Activated CD4-positive, alpha-beta T cell treated with anti-CD3 and anti-CD28 coated beads, Interleukin-2, amount 50 U/mL, for 16 hours (primary cell): ENCODE measurements around the gene ENTREP1.

Experiments used
- DNase-seq: peaks from one replicate; pipeline ENCODE4 v3.0.0-alpha.2; 2020

ENTREP1 gene

DNA sequence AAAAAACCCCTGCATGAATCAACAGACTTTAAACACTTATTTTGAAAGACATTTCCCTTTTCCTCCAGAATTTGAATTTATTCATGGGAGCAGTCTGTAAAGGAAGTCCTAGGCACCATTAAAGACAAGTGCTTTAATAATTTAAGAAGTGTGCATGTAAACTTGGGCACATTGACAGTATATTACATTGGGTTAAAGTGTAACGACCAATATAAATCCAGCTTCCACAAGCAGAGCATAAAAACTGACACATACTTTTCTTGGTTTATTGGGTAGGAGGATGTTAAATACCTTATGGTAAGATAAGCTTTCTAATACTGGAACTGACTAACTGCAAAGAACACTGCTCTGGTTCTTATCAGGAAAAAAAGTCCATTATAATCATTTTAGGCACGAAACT is 1.2 kb upstream of the ENTREP1 start:
- no peak for DNase-seq

DNA sequence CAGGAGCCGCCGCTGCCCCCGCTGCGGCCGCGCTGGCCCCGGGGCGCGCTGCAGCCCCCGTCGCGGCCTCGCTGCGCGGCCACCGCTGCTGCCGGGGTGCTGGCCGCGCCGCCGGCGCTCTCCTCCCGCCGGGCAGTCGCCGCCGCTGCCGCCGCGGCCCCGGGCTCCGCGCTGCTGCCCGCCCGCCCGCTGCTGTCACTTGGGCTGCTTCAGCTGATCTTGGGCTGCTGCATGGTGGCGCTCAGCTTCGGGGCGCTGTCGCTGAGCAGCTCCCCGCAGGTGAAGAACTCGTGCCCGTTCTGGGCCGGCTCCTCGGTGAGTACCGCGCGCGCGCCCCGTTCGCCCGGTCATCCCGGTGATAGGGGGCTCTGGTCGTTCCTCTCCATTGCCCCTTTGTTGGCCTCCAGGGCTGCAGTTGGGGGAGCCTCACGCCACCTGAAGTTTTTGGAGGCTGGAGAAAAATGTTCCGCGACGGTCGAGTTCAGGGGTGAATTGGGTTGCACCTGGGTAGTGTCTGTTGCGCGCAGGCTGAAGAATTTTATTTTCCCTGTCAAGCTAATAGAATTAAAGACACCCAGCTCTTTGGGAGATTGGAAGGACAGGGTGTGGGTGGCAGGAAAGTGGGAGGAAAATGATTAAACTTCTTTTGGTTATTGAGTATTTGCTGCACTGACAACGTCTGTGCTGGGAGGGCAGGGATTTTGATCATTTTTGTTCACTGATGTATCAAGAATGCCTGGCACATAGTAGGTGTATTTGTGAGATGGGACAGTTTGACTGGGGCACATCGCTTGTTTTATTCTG is 596 bp downstream of the ENTREP1 start:
- DNase-seq = no peak

DNA sequence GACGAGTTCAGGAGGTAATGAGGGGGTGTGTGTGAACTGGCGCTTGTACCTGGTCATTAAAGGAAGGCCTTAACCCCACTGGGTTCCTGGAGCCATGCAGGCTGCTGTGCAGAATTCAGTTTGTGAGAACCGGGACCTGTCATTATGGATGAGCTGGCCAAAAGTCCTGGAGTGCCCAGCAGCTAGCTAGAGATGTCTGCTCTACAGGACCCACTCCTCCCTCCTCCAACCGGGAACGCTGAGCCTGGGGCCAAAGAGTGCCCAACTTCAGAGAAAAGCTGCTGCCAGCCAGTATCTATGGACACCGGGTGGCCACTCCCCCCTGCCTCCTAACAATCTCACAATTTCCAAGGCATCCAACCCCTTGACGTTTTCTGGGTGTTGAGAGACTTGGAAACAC is 1.2 kb downstream of the ENTREP1 start:
- no peak for DNase-seq

DNA sequence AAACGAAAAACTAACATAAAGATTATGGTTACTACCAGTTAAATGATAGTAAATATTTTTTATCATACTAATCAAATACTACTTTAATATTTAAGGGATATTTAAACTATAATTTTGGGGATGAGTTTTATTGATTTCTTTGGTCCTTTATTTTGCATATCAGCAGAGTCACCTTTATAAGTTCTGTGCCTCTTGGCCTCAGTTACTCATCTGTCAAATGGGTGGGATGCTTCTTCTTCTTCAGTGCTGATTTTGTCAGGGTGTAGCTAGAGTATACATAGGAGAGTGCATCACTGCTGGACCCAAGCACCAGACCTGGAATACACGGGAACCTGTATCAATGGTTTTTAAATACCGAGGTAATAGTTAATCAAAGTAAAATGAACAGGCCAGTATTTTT is 5.6 kb downstream of the ENTREP1 start:
- no peak for DNase-seq

DNA sequence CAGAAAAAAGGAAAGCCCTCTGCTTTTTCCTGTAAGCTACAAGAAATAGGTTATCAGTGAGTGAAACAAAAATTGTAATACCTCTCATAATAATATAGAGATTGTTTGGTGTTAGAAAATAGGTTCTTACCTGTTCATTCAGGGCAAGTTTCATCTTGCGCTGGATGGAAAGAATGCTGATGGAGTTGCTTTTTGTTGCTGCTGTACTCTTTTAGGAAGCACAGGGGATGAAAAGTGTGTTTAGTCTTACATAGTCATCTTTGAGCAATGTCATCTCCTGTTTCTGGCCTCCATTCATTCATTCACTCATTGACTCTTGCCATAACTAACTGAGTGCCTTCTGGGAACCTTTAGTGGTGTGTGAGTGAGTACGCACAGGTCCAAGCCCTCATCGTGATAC is 6.4 kb downstream of the ENTREP1 start:
- no peak for DNase-seq

DNA sequence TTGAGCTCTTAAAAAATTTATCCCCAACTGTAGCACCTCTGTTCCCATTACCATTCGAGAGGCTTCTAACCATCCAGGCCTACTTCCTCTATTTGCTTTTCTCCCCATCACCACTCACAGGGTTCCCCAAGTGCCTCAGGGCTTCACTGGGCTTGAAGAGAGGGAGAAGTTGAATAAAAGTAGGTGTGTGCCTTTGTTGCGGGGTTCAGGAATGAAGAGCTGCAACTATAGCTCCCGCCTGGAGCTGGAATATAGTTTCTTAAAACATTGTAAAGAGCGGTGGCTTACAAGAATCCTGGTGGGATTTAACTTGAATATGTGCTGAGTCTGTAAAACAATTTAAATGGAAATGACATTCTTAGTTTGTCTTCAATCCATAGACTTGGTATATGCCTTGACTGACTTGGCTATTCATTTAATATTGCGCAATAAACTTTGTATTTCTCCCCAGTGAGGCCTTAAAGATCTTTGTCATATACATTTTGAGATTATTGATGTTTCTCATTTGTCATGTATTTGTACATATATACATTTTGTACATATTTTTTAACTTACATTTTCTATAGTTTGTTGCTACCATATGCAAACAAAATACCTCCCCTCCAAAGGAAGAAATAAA is 7.2 kb downstream of the ENTREP1 start:
- no peak for DNase-seq

DNA sequence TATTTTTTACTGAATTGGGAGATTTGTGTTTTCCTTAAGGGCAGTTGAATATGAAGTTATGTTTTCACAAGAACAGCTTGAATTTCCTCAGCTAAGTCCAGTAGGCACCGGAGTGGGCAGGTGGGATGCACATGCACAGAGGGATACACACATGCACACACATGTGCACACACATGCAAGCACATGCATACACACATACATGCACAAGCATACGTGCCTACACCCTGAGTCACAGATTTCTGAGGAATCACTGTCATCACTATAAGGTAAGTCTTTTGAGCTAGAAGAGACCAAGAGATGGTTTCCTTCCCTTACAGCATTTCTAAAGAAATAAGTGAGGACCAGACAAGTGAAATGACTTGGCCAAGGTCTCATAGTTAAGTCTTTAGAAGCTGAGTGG is 8.7 kb downstream of the ENTREP1 start:
- DNase-seq = no peak

DNA sequence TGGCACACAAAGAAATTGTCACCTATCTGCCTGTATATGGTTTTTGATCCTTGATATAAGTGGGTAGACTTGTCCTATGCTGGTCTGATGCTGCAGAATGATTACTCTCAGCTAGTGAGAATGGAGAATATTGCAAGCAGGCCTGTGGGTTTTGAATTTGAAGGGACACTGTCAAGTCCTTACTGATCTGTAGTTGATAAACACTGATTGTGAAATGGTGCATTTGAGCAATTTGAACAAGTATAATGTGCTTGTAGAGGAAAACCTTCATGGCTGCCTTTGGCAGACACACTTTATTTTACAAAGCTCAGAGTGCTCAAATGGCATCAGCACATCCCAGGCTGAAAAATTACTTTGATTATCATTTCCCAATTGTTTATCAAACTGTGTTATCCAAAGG is 9.3 kb downstream of the ENTREP1 start:
- DNase-seq = no peak

DNA sequence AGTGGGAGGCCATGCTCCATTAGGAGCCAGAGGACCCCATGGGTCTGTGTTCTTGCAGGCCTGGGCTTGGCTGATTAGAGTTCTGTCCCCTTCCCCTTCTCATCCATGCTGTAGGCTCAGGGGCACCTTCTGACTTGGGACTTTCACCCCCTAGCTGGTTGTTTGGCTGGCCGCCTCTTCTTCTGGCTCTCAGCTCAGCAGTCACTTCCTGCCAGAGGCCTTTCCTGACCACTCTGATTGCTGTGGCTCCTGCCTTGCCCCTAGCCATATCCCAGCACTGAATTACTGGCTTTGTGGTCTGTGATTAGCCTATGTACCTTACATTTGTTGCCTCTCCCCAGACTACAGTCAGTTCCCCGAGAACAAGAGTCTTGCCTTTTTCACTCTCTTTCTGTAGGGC is 14.6 kb downstream of the ENTREP1 start:
- DNase-seq = no peak

DNA sequence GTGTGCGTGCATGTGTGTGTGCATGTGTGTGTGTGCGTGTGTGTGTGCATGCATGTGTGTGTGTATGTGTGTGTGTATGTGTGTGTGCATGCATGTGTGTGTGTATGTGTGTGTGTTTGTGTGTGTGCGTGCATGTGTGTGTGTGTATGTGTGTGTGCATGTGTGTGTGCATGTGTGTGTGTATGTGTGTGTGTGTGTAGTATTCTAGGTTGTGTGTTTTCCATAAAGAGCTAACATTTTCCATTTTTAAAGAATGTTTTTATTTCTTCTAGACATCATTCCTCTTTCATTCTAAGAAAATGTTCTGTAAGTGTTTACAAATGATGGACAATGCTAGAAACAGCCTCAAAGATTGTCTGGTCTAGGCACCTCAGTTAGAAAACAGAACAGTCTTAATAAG is 15.6 kb downstream of the ENTREP1 start:
- no peak for DNase-seq

DNA sequence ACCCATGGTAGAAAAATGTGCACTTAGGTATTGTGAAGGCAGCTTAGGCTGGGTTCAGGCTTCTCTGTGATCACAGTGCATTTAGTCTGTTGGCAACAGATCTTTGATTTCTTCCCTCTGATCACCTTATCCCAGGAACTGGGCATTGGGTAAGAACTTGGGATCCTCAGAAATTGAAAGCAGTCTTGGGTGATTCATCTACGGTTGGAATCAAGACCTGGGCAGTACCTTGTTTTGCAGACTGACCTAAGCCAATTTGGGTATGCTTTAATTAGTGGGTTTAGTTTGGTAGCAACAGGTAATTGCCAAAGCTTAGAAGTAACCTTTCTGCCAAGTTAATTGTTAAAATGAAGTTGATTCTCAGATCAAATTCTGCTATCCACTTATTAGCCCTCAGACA is 17.8 kb downstream of the ENTREP1 start:
- DNase-seq = no peak

DNA sequence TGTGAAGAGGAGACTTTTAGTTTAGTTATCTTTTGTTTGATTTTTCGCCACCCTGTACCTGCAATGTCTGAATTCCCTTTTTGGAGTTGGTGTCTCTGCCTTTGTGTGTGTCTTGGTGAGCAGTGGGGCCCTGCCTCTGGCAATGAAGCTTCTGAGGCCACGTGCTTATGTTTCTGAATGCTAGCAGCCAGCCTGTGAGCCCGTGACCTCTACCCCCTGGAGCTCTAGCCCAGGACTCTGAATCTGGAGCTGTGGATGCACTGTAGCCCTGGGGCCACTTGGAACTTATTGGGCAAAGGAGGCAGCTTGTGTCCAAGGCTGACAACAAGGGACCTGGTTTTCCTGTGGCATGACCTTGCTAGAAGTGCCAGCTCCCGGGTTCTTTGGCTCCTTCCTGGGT is 19.4 kb downstream of the ENTREP1 start:
- DNase-seq = no peak

DNA sequence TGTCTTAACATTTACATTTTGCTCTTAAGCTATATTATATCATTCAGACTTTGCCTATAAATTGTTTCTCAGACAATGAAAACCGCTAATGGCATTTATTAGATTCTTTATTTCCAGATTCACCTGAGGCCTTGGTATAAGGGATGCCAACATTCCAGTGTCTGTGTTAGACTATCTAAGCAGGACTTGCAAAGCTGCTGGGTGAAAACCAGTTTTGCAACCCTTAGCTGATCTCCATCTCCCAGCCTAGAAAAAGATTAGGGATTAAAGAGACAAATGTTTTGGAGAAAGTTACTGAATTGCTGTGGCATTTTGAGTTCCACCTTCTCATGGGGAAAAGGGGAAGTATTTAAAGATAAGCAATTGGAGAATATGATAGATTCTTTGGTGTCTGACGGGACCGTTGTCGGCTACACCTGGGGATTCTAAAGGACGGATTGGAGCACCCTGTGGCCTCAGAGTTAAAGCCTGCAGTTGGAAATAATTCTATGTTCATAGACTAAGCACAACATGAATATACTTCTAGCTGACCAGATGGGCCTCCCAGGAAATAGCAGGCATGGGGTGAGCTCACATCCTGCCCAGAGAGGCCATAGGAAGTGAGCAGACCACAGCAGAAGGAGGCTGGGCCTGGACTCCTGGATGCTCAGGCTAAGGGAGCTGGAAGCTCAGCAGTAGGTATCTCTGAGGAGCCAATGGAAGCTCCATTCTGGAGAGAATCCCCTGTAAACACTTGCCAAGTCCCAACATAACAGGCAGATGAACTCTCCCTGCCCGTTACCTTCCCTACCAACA is 21.8 kb downstream of the ENTREP1 start:
- no peak for DNase-seq

DNA sequence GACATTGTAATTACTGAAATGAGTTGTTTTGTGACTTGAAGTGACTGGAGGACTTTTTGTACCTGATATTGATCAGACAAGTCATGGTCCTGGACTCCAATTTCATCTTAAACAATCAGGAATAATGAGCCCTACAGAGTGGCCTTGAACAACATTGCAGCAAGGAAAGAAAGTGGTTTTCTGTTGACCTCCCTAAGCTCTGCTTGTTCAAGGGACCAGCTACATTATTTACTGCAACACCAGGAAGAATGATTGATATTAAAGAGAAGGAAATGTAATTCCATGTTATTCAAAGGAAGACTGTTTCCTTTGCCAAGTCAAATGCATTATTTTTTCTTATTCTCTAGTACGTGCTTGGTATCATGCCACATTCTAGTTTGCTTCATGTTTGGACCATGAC is 22.6 kb downstream of the ENTREP1 start:
- no peak for DNase-seq

DNA sequence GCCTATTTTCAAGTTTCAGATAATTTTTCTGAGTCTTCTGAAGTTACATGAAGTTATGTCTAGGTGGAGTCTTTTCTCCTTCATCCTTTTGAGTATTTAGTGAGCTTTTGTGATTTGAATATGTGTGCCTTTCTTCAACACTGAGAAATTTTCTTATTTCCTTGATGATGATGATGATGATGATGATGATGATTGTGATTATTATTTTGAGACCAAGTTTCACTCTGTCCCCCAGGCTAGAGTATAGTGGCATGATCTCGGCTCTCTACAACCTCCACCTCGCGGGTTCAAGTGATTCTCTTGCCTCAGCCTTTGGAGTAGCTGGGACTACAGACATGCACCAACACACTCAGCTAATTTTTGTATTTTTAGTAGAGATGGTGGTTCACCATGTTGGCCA is 26.2 kb downstream of the ENTREP1 start:
- DNase-seq = no peak

DNA sequence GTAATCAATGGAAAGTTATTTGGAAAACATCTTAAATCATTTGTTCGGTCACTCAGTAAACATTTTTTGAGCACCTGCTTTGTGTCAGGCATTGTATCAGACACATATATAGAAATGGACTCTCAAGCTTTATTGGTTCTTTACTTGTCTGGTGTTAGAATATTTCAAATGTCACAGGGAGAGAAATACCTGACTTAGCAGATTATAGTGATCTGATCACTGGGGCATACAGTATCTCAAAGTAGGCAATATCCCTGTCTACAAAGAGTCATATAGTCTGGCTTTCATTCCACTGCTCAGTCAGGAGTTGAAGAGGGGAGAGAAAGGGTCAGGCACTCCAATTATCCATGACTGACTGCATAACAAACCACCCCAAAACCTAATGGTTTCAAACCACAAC is 30.2 kb downstream of the ENTREP1 start:
- DNase-seq = no peak

DNA sequence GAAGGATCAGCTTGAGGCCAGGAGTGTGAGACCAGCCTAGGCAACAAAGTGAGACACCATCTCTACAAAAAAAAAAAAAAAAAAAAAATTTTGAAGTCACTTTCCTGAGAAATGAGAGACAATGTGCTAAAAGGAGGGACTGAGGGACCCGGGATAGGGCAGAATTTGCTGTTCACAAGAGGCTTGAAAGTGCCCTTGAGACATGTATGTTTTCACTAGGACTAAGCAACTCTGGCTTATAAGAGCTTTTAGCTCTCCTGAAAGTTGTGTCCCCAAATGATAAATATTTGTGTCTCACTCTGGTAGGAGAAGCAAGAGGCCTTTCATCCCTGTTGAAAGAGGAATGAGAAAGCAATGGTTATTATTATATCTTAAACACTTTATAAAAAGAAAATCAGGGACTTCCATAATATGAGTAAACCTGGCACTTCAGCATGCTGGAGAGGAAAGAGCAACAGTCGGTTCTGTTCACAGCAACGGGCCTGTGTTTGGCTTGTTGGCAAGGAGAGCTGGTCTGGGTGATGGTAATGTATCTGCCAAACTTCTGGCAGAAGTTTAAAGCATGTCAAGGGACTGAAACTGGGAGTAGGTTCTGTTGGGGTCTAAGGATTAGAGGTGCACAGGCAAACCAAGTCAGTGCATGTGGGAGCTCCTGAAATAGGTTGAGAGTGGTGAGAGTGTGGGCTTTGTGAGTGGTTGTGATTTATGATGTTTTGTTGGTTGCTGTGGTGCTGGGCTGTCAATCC is 32.2 kb downstream of the ENTREP1 start:
- DNase-seq = no peak

DNA sequence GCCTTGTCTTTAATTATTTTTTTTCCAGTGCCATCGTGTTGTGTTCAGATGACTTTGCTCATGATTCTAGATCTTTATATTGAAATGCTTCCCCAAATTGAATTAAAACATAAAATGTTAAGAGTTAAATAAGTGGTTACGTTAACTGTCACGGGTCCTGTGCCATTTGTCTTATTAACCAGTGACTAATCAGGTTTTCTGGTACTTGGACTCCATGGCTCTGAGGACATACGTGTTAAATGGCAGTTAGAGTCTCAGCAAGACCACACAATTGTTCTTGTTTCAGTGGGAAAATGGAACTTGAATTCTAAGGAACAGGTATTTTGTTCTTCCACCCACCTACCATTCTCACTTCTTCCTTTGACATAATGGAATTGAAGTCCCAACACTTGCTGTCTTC is 32.8 kb downstream of the ENTREP1 start:
- DNase-seq = no peak

DNA sequence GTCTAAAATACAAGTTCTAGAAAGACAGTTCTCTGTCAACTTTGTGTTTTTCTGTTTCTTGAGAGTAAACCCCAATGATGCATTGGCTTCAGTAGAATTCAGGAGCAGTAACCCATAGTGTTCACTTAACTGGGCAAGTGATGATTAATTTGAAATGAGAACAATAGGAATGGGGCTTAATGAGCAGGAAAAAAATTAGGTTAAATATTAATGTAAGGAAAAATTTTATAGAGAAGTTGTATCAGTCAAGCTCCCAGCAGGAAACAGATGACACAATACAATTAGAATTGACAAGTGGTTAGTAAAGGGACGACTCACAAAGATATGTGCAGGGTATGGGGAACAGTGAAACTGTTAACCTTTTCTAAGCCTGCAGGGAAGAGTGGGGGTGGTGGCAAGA is 38.2 kb downstream of the ENTREP1 start:
- DNase-seq = no peak

DNA sequence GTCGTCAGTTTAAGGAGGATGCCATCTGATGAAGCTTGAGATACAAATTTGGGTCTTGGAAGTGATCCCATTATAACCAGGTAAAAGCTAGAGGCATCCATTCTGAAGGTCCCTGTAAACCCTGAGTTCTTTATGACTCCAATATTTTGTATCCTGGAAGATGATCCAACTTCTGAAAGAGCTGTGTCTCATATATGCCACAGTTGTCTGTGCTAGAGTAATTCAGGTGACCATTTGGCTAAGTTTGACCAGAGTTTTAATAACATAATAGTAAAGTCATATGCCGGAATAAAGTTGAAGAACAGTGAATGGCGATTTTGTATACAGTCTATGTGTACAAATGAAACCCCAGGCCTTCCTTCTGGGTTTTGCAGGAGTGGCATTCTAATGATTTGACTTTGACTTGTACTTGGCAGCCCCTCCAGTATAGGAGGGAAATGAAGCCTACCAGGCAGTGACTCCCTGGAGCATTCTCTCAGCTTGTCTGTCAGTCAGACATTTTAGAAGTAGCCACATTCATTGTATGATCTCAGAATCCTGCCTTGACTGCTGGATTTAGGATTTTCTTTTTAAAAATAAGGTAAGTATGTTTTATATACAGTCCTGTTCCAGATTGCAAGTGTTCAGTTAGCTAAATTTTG is 39.6 kb downstream of the ENTREP1 start:
- no peak for DNase-seq

DNA sequence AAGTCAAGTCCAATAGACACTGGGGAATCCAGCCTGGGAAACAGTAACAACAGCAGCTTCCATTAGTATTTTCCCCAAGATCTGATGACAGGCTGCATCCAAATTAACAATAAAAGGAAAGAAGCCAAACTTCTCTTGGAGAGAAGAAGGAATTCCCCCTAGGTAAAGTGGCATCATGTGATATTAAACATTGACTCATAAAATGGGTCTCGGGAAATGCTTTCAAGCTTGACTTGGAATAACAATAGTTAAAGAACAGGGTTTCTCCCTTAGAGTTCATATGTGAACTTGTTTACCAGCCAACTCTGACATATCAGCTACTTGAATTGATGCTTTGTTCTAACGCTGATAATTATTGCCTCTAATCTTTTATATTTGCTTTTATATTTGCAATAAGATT is 45.4 kb downstream of the ENTREP1 start:
- no peak for DNase-seq

DNA sequence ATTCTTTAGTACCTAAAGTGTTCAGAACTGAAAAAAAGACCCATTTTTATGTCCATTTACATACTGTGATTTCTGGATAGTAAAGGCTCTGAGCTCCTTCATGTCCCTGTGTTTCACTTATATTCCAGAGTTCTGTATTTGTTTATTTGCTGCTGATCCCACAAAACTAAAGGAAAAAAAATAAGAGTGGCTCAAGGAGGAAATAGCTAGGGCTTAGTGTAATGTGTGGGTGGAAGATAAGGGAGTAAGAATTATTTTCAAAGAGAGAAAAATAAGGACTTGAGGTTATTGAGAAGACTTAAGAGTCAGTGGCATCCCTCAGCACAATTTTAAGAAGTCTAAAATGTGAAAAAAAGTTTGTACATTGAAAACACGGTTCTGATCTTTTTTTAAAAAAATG is 46.0 kb downstream of the ENTREP1 start:
- no peak for DNase-seq

DNA sequence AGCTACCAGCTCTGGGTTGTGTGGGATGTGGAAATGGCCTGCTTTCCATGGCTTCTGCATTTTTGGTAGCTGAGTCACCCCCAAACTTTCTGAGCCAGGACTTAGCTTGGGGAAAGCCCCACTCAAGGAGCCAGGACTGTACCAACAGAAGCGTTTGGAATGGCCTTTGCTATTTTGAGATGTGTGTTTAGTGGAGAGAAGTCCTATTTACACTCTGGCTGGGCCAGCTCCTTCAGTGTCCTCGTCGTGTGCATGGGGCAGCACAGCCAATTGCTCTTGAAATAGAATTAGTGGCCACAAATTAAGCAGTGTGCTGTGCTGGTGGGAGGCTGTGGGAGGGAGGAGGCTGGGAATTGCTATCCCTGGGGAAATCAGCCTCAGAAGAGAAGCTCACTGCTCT is 51.6 kb downstream of the ENTREP1 start:
- no peak for DNase-seq
